Panc1 (cell line): ENCODE data around the gene EIF2D.

ENCODE experiments used
- CTCF ChIP-seq: fragments of 450-650 bp; IDR thresholded peaks from 2 replicates; pipeline ENCODE4 v1.5.1; 2017; ENCODE audit warnings: mild to moderate bottlenecking
- POLR2AphosphoS5 ChIP-seq: IDR thresholded peaks from 2 replicates; pipeline ENCODE4 v1.6.1; 2012; ENCODE audit warnings: mild to moderate bottlenecking, low read depth, low read length, moderate library complexity
- TCF7L2 ChIP-seq: IDR thresholded peaks from 2 replicates; pipeline ENCODE4 v1.6.1; 2011; ENCODE audit warnings: mild to moderate bottlenecking, low read depth, low read length, inconsistent platforms

- no peak for TF ChIP-seq CTCF
- TF ChIP-seq POLR2AphosphoS5, result no peak
- TF ChIP-seq TCF7L2, result no peak
Observed at GRCh38 chr1:206551986-206552326, 60.3 kb downstream of the EIF2D start.
